PFSK-1 (cell line): ENCODE data around the gene OSGEP.

ENCODE experiments used
- POLR2AphosphoS5 ChIP-seq: IDR thresholded peaks from 2 replicates; pipeline ENCODE4 v1.6.1; 2012; ENCODE audit warnings: low read depth, mild to moderate bottlenecking, control low read depth, low read length, moderate library complexity
- REST ChIP-seq, 2 experiments: IDR thresholded peaks; 2 replicates each; pipeline versions ENCODE4 v1.6.1 to v1.8.0; 2011 to 2012; ENCODE audit warnings: low read depth in 2 of 2, low read length in 2 of 2, control low read depth in 1 of 2, inconsistent platforms in 1 of 2, mild to moderate bottlenecking in 1 of 2, moderate library complexity in 1 of 2; ENCODE audit not compliant: insufficient read depth in 1 of 2

GRCh38 chr14:20422886-20423285 lies 31.7 kb downstream of the OSGEP start:
- TF ChIP-seq POLR2AphosphoS5 (no peak), REST (IDR thresholded peaks at IDR 0.05; ENCODE audit: insufficient read depth in 1 of 2, low read depth in 2 of 2, low read length in 2 of 2) (no peak)
